Osteocyte (in vitro differentiated cells): ENCODE measurements around the gene PADI1. TPM values are rescaled to one million over a fixed set of nuclear protein-coding genes. Genes with fewer than 3 reads are reported as not detected.
A peak's percentile ranks its signal among the peaks of the same experiment; 100 is the strongest.

Experiments used
- DNase-seq: peaks from one replicate; pipeline ENCODE4 v3.0.0; 2021; ENCODE audit warnings: mixed read lengths; ENCODE audit not compliant: unreplicated experiment; ENCODE audit errors: extremely low spot score
- H3K27ac Mint-ChIP-seq: one replicate; pipeline ENCODE4 v1.8.0; 2021; ENCODE audit warnings: mild to moderate bottlenecking, mixed read lengths; ENCODE audit not compliant: unreplicated experiment
- H3K27me3 Mint-ChIP-seq: one replicate; pipeline ENCODE4 v1.8.0; 2021; ENCODE audit warnings: mixed read lengths; ENCODE audit not compliant: unreplicated experiment
- H3K36me3 Mint-ChIP-seq: one replicate; pipeline ENCODE4 v1.8.0; 2021; ENCODE audit warnings: mixed read lengths; ENCODE audit not compliant: unreplicated experiment
- H3K4me1 Mint-ChIP-seq: one replicate; pipeline ENCODE4 v1.8.0; 2021; ENCODE audit warnings: mixed read lengths; ENCODE audit not compliant: unreplicated experiment
- H3K4me3 Mint-ChIP-seq: one replicate; pipeline ENCODE4 v1.8.0; 2021; ENCODE audit warnings: mild to moderate bottlenecking, moderate library complexity, mixed read lengths; ENCODE audit not compliant: unreplicated experiment
- H3K9me3 Mint-ChIP-seq: one replicate; pipeline ENCODE4 v1.8.0; 2021; ENCODE audit warnings: mixed read lengths; ENCODE audit not compliant: unreplicated experiment
- total RNA-seq: library from RNA; stranded (reverse); gene quantifications from 2 replicates; pipeline ENCODE4 v1.2.1, GENCODE V29; 2021
- TF ChIP-seq, protein P1 (sequence below): fragments of 200-600 bp; sonication (generic); IDR thresholded peaks from 2 replicates; pipeline ENCODE4 v1.5.0; 2021; ENCODE audit warnings: antibody characterized with exemption, mild to moderate bottlenecking, moderate library complexity

Gene PADI1
- total RNA-seq, 1 donor from 2014 or later, result 1.7 TPM

DNA sequence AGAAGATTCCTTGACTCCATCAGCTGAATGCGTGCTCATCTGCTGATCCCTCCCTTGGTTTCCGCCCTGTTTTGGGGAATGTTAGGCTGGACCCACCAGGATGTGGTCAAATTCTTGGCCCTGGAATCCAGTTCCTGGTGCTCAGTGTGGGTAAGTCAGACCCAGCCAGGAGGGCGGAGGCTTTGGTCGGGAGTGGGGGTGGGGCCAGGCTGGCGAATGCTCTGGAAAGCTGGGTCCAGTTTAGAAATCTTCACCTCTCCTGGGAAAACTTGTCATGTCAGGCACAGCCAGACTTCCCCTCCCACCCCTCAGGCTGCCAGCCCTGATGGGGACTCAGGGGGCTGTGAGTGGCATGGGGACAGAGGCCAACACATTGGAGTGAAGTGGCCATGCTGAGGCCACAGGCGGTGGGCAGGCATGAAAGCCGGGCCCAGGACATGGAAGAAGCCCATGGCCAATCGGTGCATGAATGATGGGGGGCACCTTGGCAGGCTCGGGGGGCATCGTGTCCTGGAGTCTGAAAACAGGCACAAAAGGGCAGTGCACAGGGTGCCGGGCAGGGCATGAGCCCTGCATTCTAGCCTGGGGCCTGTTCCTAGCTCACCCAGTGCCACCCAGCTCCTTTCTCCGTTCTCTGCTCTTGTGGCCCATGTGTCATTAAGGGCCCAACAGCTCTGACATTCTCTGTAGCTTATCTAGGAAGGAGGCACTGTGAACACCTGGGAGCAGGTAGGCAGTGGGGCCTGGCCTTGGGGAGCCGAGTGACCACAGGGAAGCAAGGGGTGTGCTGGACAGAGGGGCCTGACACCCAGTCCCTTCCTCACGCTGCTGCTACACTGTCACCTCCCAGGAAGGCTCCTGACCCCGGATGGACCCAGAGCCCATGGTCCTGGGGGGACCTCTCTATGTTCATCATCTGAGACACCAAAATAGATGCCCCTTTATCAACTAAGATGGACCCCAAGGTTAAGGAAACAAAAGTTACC is 14.6 kb upstream of the PADI1 start:
- Mint-ChIP-seq H3K9me3 (no peaks in the 10 kb centered on the region), H3K27ac (peak overlapping the region; percentile 98), H3K36me3 (no peaks in the 10 kb centered on the region), H3K4me1 (peaks cover 73% of the 10 kb centered on the region), H3K27me3 (no peaks in the 10 kb centered on the region), H3K4me3 (peak overlapping the region; percentile 29)
- TF ChIP-seq, protein P1, sequence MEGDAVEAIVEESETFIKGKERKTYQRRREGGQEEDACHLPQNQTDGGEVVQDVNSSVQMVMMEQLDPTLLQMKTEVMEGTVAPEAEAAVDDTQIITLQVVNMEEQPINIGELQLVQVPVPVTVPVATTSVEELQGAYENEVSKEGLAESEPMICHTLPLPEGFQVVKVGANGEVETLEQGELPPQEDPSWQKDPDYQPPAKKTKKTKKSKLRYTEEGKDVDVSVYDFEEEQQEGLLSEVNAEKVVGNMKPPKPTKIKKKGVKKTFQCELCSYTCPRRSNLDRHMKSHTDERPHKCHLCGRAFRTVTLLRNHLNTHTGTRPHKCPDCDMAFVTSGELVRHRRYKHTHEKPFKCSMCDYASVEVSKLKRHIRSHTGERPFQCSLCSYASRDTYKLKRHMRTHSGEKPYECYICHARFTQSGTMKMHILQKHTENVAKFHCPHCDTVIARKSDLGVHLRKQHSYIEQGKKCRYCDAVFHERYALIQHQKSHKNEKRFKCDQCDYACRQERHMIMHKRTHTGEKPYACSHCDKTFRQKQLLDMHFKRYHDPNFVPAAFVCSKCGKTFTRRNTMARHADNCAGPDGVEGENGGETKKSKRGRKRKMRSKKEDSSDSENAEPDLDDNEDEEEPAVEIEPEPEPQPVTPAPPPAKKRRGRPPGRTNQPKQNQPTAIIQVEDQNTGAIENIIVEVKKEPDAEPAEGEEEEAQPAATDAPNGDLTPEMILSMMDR, result no peak
- peak; percentile 90 for DNase-seq

DNA sequence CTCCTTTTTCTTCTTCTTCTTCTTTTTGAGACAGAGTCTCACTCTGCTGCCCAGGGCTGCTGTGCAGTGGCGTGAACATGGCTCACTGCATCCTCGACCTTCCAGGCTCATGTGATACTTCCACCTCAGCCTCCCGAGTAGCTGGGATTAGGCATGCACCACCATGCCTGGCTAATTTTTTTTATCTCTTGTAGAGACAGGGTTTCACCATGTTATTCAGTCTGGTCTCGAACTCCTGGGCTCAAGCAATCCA is 13.0 kb upstream of the PADI1 start:
- no peaks in the 10 kb centered on the region for H3K36me3 Mint-ChIP-seq
- no peaks in the 10 kb centered on the region for H3K9me3 Mint-ChIP-seq
- no peaks in the 10 kb centered on the region for H3K27me3 Mint-ChIP-seq
- H3K4me1 Mint-ChIP-seq, result peaks cover 61% of the 10 kb centered on the region
- TF ChIP-seq, protein P1, result no peak
- no peak overlapping the region for H3K4me3 Mint-ChIP-seq
- DNase-seq, result peak; percentile 34
- H3K27ac Mint-ChIP-seq, result peak overlapping the region; percentile 98

DNA sequence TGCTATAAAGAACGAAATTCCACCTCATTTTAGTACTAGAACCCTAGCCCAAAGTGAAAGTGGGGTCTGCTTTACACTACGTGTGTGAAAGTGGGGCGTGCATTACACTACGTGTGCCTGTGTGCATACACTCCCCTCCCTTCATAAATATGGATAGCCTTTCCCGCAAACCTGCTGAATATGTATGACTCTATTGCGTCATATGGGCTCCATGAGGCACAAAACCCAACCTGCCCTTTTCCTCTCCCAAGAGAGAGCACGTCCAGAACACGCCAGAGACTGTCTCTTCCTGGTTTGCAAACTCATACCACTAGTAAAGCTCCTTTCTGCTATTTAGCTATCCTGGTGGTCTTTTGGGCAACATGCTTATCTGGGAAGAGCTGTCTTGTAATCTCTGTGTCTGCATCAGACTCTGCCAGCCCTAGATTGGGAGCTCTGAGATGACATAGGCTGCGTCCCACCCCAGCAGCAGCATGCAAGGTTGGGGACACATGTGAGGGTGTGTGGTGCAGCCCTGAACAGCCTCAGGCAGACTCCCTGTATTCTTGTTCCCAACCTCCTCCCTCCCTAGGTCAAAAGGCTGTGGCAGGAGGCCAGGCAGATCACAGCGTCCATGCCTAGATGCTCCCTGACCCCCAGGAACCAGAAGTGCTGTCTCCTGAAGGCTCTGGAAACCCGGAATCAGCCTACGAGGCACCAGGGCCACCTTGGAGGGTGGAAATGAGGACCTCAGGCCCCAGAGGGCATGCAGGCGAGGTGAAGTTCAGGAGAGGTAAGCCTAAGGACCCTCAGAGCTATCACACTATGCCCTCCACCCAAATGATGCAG is 12.3 kb upstream of the PADI1 start:
- Mint-ChIP-seq H3K36me3 (no peaks in the 10 kb centered on the region), H3K27me3 (no peaks in the 10 kb centered on the region), H3K9me3 (no peaks in the 10 kb centered on the region), H3K4me1 (peaks cover 58% of the 10 kb centered on the region), H3K4me3 (no peak overlapping the region), H3K27ac (peak overlapping the region; percentile 68)
- peak; percentile 71 for DNase-seq
- TF ChIP-seq, protein P1, result no peak

DNA sequence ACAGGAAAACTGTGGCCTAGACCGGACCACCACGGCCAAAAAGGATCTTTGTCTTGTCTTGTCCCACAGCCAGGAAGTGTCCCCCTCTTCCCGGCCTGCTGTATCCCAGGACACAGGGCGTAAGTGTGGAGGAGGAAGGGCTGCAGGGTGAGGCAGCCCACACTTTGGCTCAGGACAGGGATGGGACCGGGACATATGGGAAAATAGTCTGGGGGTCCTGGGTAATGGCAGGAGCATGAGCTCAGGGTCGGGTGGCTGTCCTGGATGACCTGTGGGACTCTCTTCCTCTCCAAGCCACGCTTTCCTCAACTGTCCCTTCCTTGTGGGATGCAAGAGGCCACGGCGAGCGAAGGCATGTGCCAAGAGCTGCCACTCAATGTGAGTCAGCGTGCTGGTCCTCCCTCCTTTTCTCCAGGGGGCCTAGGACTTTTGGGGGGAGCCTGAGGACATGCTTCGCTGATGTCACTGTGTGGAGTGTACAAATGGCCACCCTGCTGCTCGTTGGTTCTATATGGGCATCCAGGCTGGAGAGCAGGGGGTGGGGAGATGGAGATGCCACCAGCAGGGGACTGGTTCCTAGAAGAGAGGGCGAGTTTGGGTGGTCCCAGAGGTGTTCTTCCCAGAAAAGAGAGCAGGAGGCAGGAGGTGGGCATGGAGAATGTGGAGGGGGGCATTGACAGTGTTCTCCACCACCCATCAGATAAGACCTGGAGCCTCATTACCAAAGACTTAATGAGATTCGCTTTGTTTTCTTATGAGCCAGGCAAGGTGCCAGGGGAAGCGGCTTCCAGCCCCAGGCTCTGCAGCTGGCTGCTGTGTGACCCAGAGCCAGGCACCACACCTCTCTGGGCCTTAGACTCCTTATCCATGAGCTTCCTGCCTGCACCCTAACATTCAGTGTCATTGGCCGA is 11.5 kb upstream of the PADI1 start:
- Mint-ChIP-seq H3K27ac (peak overlapping the region; percentile 68), H3K36me3 (no peaks in the 10 kb centered on the region), H3K4me1 (peaks cover 61% of the 10 kb centered on the region), H3K9me3 (no peaks in the 10 kb centered on the region), H3K27me3 (no peaks in the 10 kb centered on the region), H3K4me3 (no peak overlapping the region)
- peak; percentile 78 for DNase-seq
- TF ChIP-seq, protein P1, result no peak
